Measurements from ENCODE around the gene DERA. TPM values are rescaled to one million over a fixed set of nuclear protein-coding genes. Genes with fewer than 3 reads are reported as not detected.

Gene DERA
- total and polyA plus RNA-seq, 2 experiments from 2014 or later, result 57.2 to 64.7 TPM

GRCh38 chr12:15996948-15997347, 85.8 kb downstream of the DERA start:
- peak overlapping the region; percentile 25 for H3K27ac ChIP-seq
- WGBS (ENCODE audit: low lambda C conversion rate, missing lambda C conversion rate), result 74% methylated on average over 1 of the region's 1 CpG

GRCh38 chr12:15997910-15998309, 86.8 kb downstream of the DERA start:
- H3K27ac ChIP-seq, result no peak overlapping the region
- no peaks in the 10 kb centered on the region for H3K9me2 ChIP-seq (replicated peaks; ENCODE audit: insufficient read depth)
- TF ChIP-seq EZH2 (IDR thresholded peaks at IDR 0.05; ENCODE audit: borderline replicate concordance) (no peak), EZH2phosphoT487 (IDR thresholded peaks at IDR 0.05; ENCODE audit: low read depth, severe bottlenecking, unreplicated experiment) (no peak), CTCF (IDR thresholded peaks at IDR 0.05; ENCODE audit: poor library complexity) (no peak)
- H3K79me2 ChIP-seq, result no peaks in the 10 kb centered on the region
- no peaks in the 10 kb centered on the region for H3K9me3 ChIP-seq (ENCODE audit: low read depth)
- H3K36me3 ChIP-seq (replicated peaks; ENCODE audit: insufficient read depth, low read depth), result no peaks in the 10 kb centered on the region
- H2AFZ ChIP-seq, result no peak overlapping the region
- no peak for DNase-seq (ENCODE audit: low spot score)
- no peaks in the 10 kb centered on the region for H4K20me1 ChIP-seq (ENCODE audit: insufficient read depth, poor library complexity, severe bottlenecking)
- peaks cover 6% of the 10 kb centered on the region for H3K4me1 ChIP-seq (ENCODE audit: insufficient read depth)
- no peaks in the 10 kb centered on the region for H3K27me3 ChIP-seq
- no peak overlapping the region for H3K4me2 ChIP-seq
- H3K4me3 ChIP-seq, result no peak overlapping the region
- WGBS (ENCODE audit: low lambda C conversion rate, missing lambda C conversion rate), result 93% methylated on average over 2 of the region's 2 CpGs

More at GRCh38 chr12:15996948-15997347, 85.8 kb downstream of the DERA start:
- Histone ChIP-seq H3K79me2 (no peaks in the 10 kb centered on the region), H2AFZ (no peak overlapping the region), H4K20me1 (ENCODE audit: insufficient read depth, poor library complexity, severe bottlenecking) (no peaks in the 10 kb centered on the region), H3K9me2 (replicated peaks; ENCODE audit: insufficient read depth) (no peaks in the 10 kb centered on the region), H3K4me3 (no peak overlapping the region), H3K4me1 (ENCODE audit: insufficient read depth) (peaks cover 6% of the 10 kb centered on the region), H3K27me3 (no peaks in the 10 kb centered on the region), H3K36me3 (replicated peaks; ENCODE audit: insufficient read depth, low read depth) (no peaks in the 10 kb centered on the region), H3K4me2 (no peak overlapping the region), H3K9me3 (ENCODE audit: low read depth) (no peaks in the 10 kb centered on the region)
- TF ChIP-seq EZH2 (IDR thresholded peaks at IDR 0.05; ENCODE audit: borderline replicate concordance), result no peak
- TF ChIP-seq CTCF (IDR thresholded peaks at IDR 0.05; ENCODE audit: poor library complexity), result no peak
- no peak for TF ChIP-seq EZH2phosphoT487 (IDR thresholded peaks at IDR 0.05; ENCODE audit: low read depth, severe bottlenecking, unreplicated experiment)
- no peak for DNase-seq (ENCODE audit: low spot score)

DNA sequence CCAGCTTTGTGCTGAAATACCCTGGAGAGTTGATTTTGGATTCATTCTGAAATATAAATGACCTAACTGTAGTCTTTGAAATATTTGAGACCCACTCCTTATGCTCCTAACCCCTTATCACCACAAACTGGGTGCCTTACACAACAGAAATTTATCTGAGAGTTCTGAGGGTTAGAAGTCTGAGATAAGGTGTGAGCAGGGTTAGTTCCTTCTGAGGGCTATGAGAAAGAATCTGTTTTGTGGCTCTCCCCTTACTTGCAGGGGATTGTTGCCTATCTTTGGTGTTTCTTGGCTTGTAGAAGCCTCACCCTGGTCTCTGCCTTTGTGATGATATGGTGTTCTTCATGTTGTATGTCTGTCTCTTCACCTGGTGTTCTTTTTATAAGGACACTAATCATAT, 91.7 kb downstream of the DERA start:
- no peak overlapping the region for H3K4me2 ChIP-seq
- H3K9me3 ChIP-seq (ENCODE audit: low read depth), result no peaks in the 10 kb centered on the region
- no peaks in the 10 kb centered on the region for H3K9me2 ChIP-seq (replicated peaks; ENCODE audit: insufficient read depth)
- H3K36me3 ChIP-seq (replicated peaks; ENCODE audit: insufficient read depth, low read depth), result no peaks in the 10 kb centered on the region
- H3K27ac ChIP-seq, result no peak overlapping the region
- no peaks in the 10 kb centered on the region for H3K27me3 ChIP-seq
- H3K4me3 ChIP-seq, result no peak overlapping the region
- no peaks in the 10 kb centered on the region for H3K79me2 ChIP-seq
- H2AFZ ChIP-seq, result no peak overlapping the region
- H4K20me1 ChIP-seq (ENCODE audit: insufficient read depth, poor library complexity, severe bottlenecking), result no peaks in the 10 kb centered on the region
- no peak for TF ChIP-seq EZH2phosphoT487 (IDR thresholded peaks at IDR 0.05; ENCODE audit: low read depth, severe bottlenecking, unreplicated experiment)
- no peak for TF ChIP-seq CTCF (IDR thresholded peaks at IDR 0.05; ENCODE audit: poor library complexity)
- TF ChIP-seq EZH2 (IDR thresholded peaks at IDR 0.05; ENCODE audit: borderline replicate concordance), result no peak
- no peak for DNase-seq (ENCODE audit: low spot score)
- no peaks in the 10 kb centered on the region for H3K4me1 ChIP-seq (ENCODE audit: insufficient read depth)

GRCh38 chr12:16003460-16003859, 92.3 kb downstream of the DERA start:
- Histone ChIP-seq H3K9me2 (replicated peaks; ENCODE audit: insufficient read depth) (no peaks in the 10 kb centered on the region), H3K36me3 (replicated peaks; ENCODE audit: insufficient read depth, low read depth) (no peaks in the 10 kb centered on the region), H2AFZ (no peak overlapping the region), H3K4me1 (ENCODE audit: insufficient read depth) (no peaks in the 10 kb centered on the region), H3K27me3 (no peaks in the 10 kb centered on the region), H3K4me2 (no peak overlapping the region), H3K4me3 (no peak overlapping the region), H3K27ac (no peak overlapping the region), H4K20me1 (ENCODE audit: insufficient read depth, poor library complexity, severe bottlenecking) (no peaks in the 10 kb centered on the region), H3K79me2 (no peaks in the 10 kb centered on the region), H3K9me3 (ENCODE audit: low read depth) (no peaks in the 10 kb centered on the region)
- 97% methylated on average over 3 of the region's 3 CpGs for WGBS (ENCODE audit: low lambda C conversion rate, missing lambda C conversion rate)
- no peak for TF ChIP-seq CTCF (IDR thresholded peaks at IDR 0.05; ENCODE audit: poor library complexity)
- TF ChIP-seq EZH2phosphoT487 (IDR thresholded peaks at IDR 0.05; ENCODE audit: low read depth, severe bottlenecking, unreplicated experiment), result no peak
- TF ChIP-seq EZH2 (IDR thresholded peaks at IDR 0.05; ENCODE audit: borderline replicate concordance), result no peak
- no peak for DNase-seq (ENCODE audit: low spot score)

Measured in hepatocyte (in vitro differentiated cells).